Measurements from ENCODE around the gene B4GALT4.

DNA sequence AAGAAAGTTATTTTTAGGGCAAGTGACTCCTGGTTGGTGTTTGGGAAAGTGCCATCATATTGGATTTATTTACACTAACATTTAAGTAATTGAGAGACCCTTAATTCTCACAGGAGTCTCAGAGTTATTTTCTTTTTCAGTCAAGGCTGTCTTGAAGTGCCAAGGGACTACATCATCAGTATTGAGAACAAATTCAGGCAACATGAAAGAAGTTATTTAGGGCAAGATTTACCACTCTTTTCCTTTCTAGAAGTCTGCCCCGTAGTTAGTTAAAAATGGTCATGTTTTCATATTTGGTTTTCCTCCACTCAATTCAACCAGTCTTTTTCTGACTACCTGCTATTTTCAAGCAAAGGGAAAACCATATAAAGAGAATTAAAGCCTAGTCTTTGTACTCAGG, 6.1 kb downstream of the B4GALT4 start:
- TF ChIP-seq FOS (IDR thresholded peaks at IDR 0.05; ENCODE audit: low read depth, low read length), result no peak
- no peak for TF ChIP-seq RAD21 (IDR thresholded peaks at IDR 0.05; ENCODE audit: low read length)
- TF ChIP-seq, protein P1, sequence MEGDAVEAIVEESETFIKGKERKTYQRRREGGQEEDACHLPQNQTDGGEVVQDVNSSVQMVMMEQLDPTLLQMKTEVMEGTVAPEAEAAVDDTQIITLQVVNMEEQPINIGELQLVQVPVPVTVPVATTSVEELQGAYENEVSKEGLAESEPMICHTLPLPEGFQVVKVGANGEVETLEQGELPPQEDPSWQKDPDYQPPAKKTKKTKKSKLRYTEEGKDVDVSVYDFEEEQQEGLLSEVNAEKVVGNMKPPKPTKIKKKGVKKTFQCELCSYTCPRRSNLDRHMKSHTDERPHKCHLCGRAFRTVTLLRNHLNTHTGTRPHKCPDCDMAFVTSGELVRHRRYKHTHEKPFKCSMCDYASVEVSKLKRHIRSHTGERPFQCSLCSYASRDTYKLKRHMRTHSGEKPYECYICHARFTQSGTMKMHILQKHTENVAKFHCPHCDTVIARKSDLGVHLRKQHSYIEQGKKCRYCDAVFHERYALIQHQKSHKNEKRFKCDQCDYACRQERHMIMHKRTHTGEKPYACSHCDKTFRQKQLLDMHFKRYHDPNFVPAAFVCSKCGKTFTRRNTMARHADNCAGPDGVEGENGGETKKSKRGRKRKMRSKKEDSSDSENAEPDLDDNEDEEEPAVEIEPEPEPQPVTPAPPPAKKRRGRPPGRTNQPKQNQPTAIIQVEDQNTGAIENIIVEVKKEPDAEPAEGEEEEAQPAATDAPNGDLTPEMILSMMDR (conservative IDR thresholded peaks at IDR 0.05; ENCODE audit: low read depth, low read length), result no peak
- no peak for TF ChIP-seq POLR2A (IDR thresholded peaks at IDR 0.05; ENCODE audit: low read depth, low read length)
- no peak for TF ChIP-seq NFE2L2 (IDR thresholded peaks at IDR 0.05; ENCODE audit: low read depth, low read length)
- no peak for TF ChIP-seq BHLHE40 (IDR thresholded peaks at IDR 0.05; ENCODE audit: low read depth, low read length)
- no peak for TF ChIP-seq MAFK (IDR thresholded peaks at IDR 0.05; ENCODE audit: low read depth, low read length)
- TF ChIP-seq, protein P2, sequence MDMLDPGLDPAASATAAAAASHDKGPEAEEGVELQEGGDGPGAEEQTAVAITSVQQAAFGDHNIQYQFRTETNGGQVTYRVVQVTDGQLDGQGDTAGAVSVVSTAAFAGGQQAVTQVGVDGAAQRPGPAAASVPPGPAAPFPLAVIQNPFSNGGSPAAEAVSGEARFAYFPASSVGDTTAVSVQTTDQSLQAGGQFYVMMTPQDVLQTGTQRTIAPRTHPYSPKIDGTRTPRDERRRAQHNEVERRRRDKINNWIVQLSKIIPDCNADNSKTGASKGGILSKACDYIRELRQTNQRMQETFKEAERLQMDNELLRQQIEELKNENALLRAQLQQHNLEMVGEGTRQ (IDR thresholded peaks at IDR 0.05; ENCODE audit: low read depth, low read length), result no peak
- no peak for TF ChIP-seq RCOR1 (IDR thresholded peaks at IDR 0.05; ENCODE audit: insufficient replicate concordance, low read length)
- no peak for TF ChIP-seq SMC3 (IDR thresholded peaks at IDR 0.05; ENCODE audit: low read depth, low read length)
- no peak for TF ChIP-seq CHD1 (IDR thresholded peaks at IDR 0.05; ENCODE audit: low read depth, low read length)
- TF ChIP-seq MAZ (IDR thresholded peaks at IDR 0.05; ENCODE audit: borderline replicate concordance, low read depth, low read length), result no peak
